Measurements from ENCODE around the gene NEK11. TPM values are rescaled to one million over a fixed set of nuclear protein-coding genes. Genes with fewer than 3 reads are reported as not detected.

NEK11 gene
- polyA plus RNA-seq, 1 donor (not counting 4 experiments of a cell fraction or from before 2014, with no cell fraction given), result 9.4 TPM

- Histone ChIP-seq H3K9ac (ENCODE audit: control insufficient read depth, extremely low read depth, insufficient read depth, low read length) (no peak overlapping the region), H3K4me1 (ENCODE audit: control insufficient read depth, extremely low read depth, insufficient read depth, low read length) (no peaks in the 10 kb centered on the region), H3K9me1 (ENCODE audit: control insufficient read depth, extremely low read depth, insufficient read depth, low read length) (no peaks in the 10 kb centered on the region), H3K4me2 (ENCODE audit: control insufficient read depth, extremely low read depth, insufficient read depth, low read depth, low read length) (no peak overlapping the region), H3K4me3 (ENCODE audit: control insufficient read depth in 2 of 3, extremely low read depth in 1 of 3, insufficient read depth in 2 of 3, low read depth in 1 of 3, low read length in 3 of 3) (no peak overlapping the region), H3K27me3 (ENCODE audit: control insufficient read depth, extremely low read depth, insufficient read depth, low read length) (no peaks in the 10 kb centered on the region), H3K79me2 (ENCODE audit: control insufficient read depth, insufficient read depth, low read length) (no peaks in the 10 kb centered on the region), H3K36me3 (ENCODE audit: control insufficient read depth in 2 of 2, extremely low read depth in 1 of 2, insufficient read depth in 2 of 2, low read length in 2 of 2) (no peaks in the 10 kb centered on the region), H4K20me1 (ENCODE audit: control insufficient read depth, extremely low read depth, insufficient read depth, low read length) (no peaks in the 10 kb centered on the region), H3K27ac (ENCODE audit: control insufficient read depth, insufficient read depth, low read length) (no peak overlapping the region), H2AFZ (ENCODE audit: control insufficient read depth, low read length) (no peak overlapping the region), H3K9me3 (ENCODE audit: control insufficient read depth, low read depth, low read length) (no peaks in the 10 kb centered on the region)
- no peak for FAIRE-seq
- dilution Hi-C loops (cut with MboI; ENCODE audit: extremely low pct_ligation_motif_present, low sequenced_read_pairs), result no loop called here
- no peak for DNase-seq (ENCODE audit: low read depth, low spot score)
- TF ChIP-seq EZH2 (IDR thresholded peaks at IDR 0.05; ENCODE audit: low read length), result no peak
- TF ChIP-seq CTCF (optimal IDR thresholded peaks at IDR 0.05 in 1 of 3, IDR thresholded peaks at IDR 0.05 in 1 of 3, conservative IDR thresholded peaks at IDR 0.05 in 1 of 3; ENCODE audit: extremely low read depth in 1 of 3, insufficient read depth in 2 of 3, low read length in 3 of 3), result no peak
Measured at GRCh38 chr3:131324923-131325322, 298.2 kb downstream of the NEK11 start.

- TF ChIP-seq EZH2 (IDR thresholded peaks at IDR 0.05; ENCODE audit: low read length), result no peak
- no peak for TF ChIP-seq CTCF (optimal IDR thresholded peaks at IDR 0.05 in 1 of 3, IDR thresholded peaks at IDR 0.05 in 1 of 3, conservative IDR thresholded peaks at IDR 0.05 in 1 of 3; ENCODE audit: extremely low read depth in 1 of 3, insufficient read depth in 2 of 3, low read length in 3 of 3)
- H2AFZ ChIP-seq (ENCODE audit: control insufficient read depth, low read length), result no peak overlapping the region
- H3K9me3 ChIP-seq (ENCODE audit: control insufficient read depth, low read depth, low read length), result no peaks in the 10 kb centered on the region
- H3K36me3 ChIP-seq (ENCODE audit: control insufficient read depth in 2 of 2, extremely low read depth in 1 of 2, insufficient read depth in 2 of 2, low read length in 2 of 2), result no peaks in the 10 kb centered on the region
- H3K9me1 ChIP-seq (ENCODE audit: control insufficient read depth, extremely low read depth, insufficient read depth, low read length), result no peaks in the 10 kb centered on the region
- H4K20me1 ChIP-seq (ENCODE audit: control insufficient read depth, extremely low read depth, insufficient read depth, low read length), result no peaks in the 10 kb centered on the region
- dilution Hi-C loops (cut with MboI; ENCODE audit: extremely low pct_ligation_motif_present, low sequenced_read_pairs), result no loop called here
- DNase-seq (ENCODE audit: low read depth, low spot score), result no peak
- H3K79me2 ChIP-seq (ENCODE audit: control insufficient read depth, insufficient read depth, low read length), result no peaks in the 10 kb centered on the region
- H3K9ac ChIP-seq (ENCODE audit: control insufficient read depth, extremely low read depth, insufficient read depth, low read length), result no peak overlapping the region
- no peak overlapping the region for H3K27ac ChIP-seq (ENCODE audit: control insufficient read depth, insufficient read depth, low read length)
- no peaks in the 10 kb centered on the region for H3K27me3 ChIP-seq (ENCODE audit: control insufficient read depth, extremely low read depth, insufficient read depth, low read length)
- H3K4me1 ChIP-seq (ENCODE audit: control insufficient read depth, extremely low read depth, insufficient read depth, low read length), result no peaks in the 10 kb centered on the region
- FAIRE-seq, result no peak
- H3K4me3 ChIP-seq (ENCODE audit: control insufficient read depth in 2 of 3, extremely low read depth in 1 of 3, insufficient read depth in 2 of 3, low read depth in 1 of 3, low read length in 3 of 3), result no peak overlapping the region
- no peak overlapping the region for H3K4me2 ChIP-seq (ENCODE audit: control insufficient read depth, extremely low read depth, insufficient read depth, low read depth, low read length)
Measured at GRCh38 chr3:131326307-131326706, 299.6 kb downstream of the NEK11 start.

Data from keratinocyte (primary cell).